Neural progenitor cell (in vitro differentiated cells): ENCODE results near the gene KCNJ14. TPM values are rescaled to one million over a fixed set of nuclear protein-coding genes. Genes with fewer than 3 reads are reported as not detected.

Experiments used
- DNase-seq: peaks from one replicate; pipeline ENCODE4 v3.0.0-alpha.2; 2016; ENCODE audit warnings: low spot score
- H2AFZ ChIP-seq: fragments of 200-600 bp; sonication (generic); replicated peaks from 2 replicates; pipeline ENCODE4 v1.6.1; 2016; ENCODE audit warnings: antibody characterized with exemption
- H3F3A ChIP-seq: fragments of 200-600 bp; sonication (generic); 2 replicates; pipeline ENCODE4 v1.6.1; 2016; ENCODE audit warnings: antibody characterized with exemption, low read depth
- H3K27ac ChIP-seq: fragments of 200-600 bp; sonication (generic); 2 replicates; pipeline ENCODE4 v1.5.1; 2016; ENCODE audit warnings: mild to moderate bottlenecking
- H3K27me3 ChIP-seq: fragments of 200-600 bp; sonication (generic); 2 replicates; pipeline ENCODE4 v1.6.1; 2016; ENCODE audit warnings: mild to moderate bottlenecking, moderate library complexity
- H3K36me3 ChIP-seq: fragments of 200-600 bp; sonication (generic); 2 replicates; pipeline ENCODE4 v1.5.1; 2016
- H3K4me1 ChIP-seq: fragments of 200-600 bp; sonication (generic); 2 replicates; pipeline ENCODE4 v1.6.1; 2016; ENCODE audit warnings: mixed run types
- H3K4me2 ChIP-seq: fragments of 200-600 bp; sonication (generic); 2 replicates; pipeline ENCODE4 v1.6.1; 2016
- H3K4me3 ChIP-seq: fragments of 200-600 bp; sonication (generic); 2 replicates; pipeline ENCODE4 v1.5.1; 2016
- H3K79me2 ChIP-seq: fragments of 200-600 bp; sonication (generic); 2 replicates; pipeline ENCODE4 v1.6.1; 2016; ENCODE audit warnings: low read depth
- H3K9ac ChIP-seq: fragments of 200-600 bp; sonication (generic); 2 replicates; pipeline ENCODE4 v1.6.1; 2016
- H3K9me3 ChIP-seq: fragments of 200-600 bp; sonication (generic); 2 replicates; pipeline ENCODE4 v1.5.1; 2016; ENCODE audit warnings: low read depth
- H4K20me1 ChIP-seq: fragments of 200-600 bp; sonication (generic); 2 replicates; pipeline ENCODE4 v1.6.1; 2016; ENCODE audit warnings: low read depth
- H3K27ac Mint-ChIP-seq: 3 replicates; pipeline ENCODE4 v1.8.0; 2021; ENCODE audit warnings: mixed read lengths
- H3K27me3 Mint-ChIP-seq: 2 replicates; pipeline ENCODE4 v1.8.0; 2022; ENCODE audit warnings: low read depth, mild to moderate bottlenecking, inconsistent platforms, moderate library complexity, mixed read lengths; ENCODE audit not compliant: insufficient read depth
- H3K36me3 Mint-ChIP-seq: 3 replicates; pipeline ENCODE4 v1.8.0; 2021; ENCODE audit warnings: mixed read lengths
- H3K4me1 Mint-ChIP-seq: 3 replicates; pipeline ENCODE4 v1.8.0; 2021; ENCODE audit warnings: mixed read lengths
- H3K4me3 Mint-ChIP-seq: 3 replicates; pipeline ENCODE4 v1.8.0; 2021; ENCODE audit warnings: mild to moderate bottlenecking, moderate library complexity, mixed read lengths
- H3K9me3 Mint-ChIP-seq: 3 replicates; pipeline ENCODE4 v1.8.0; 2020; ENCODE audit warnings: mixed read lengths
- CTCF ChIP-seq: fragments of 200-600 bp; sonication (generic); IDR thresholded peaks from 2 replicates; pipeline ENCODE4 v1.5.1; 2017; ENCODE audit warnings: antibody characterized with exemption, mild to moderate bottlenecking
- EZH2 ChIP-seq: fragments of 200-600 bp; sonication (generic); IDR thresholded peaks from 2 replicates; pipeline ENCODE4 v1.6.1; 2017; ENCODE audit warnings: antibody characterized with exemption, mild to moderate bottlenecking, moderate library complexity
- EZH2phosphoT487 ChIP-seq: fragments of 200-600 bp; sonication (generic); IDR thresholded peaks from 2 replicates; pipeline ENCODE4 v1.6.1; 2017; ENCODE audit warnings: antibody characterized with exemption
- total RNA-seq: library from RNA; depleted of rRNA; stranded (reverse); fragments of >200 nt; gene quantifications from 2 replicates; pipeline ENCODE4 v1.2.3, GENCODE V29; 2015; ENCODE audit warnings: low replicate concordance

Gene KCNJ14
- total RNA-seq, 1 donor from 2014 or later, result 0.69 TPM

GRCh38 chr19:48501494-48502349 is 46.3 kb downstream of the KCNJ14 start:
- Histone ChIP-seq H3K4me1 (peaks cover 10% of the 10 kb centered on the region), H2AFZ (no peak overlapping the region), H3K4me2 (peak overlapping the region; percentile 97), H3K27ac (no peak overlapping the region), H4K20me1 (peaks cover 4% of the 10 kb centered on the region), H3K36me3 (no peaks in the 10 kb centered on the region), H3K9ac (no peak overlapping the region), H3K27me3 (no peaks in the 10 kb centered on the region), H3F3A (peaks cover 28% of the 10 kb centered on the region), H3K9me3 (no peaks in the 10 kb centered on the region), H3K4me3 (peak overlapping the region; percentile 60), H3K79me2 (no peaks in the 10 kb centered on the region)
- H3K36me3 Mint-ChIP-seq, result no peaks in the 10 kb centered on the region
- peaks cover 16% of the 10 kb centered on the region for H3K27me3 Mint-ChIP-seq
- TF ChIP-seq EZH2phosphoT487 (no peak), EZH2 (no peak), CTCF (no peak)
- peaks cover 20% of the 10 kb centered on the region for H3K4me1 Mint-ChIP-seq
- no peaks in the 10 kb centered on the region for H3K9me3 Mint-ChIP-seq
- peak overlapping the region; percentile 46 for H3K4me3 Mint-ChIP-seq
- no peak overlapping the region for H3K27ac Mint-ChIP-seq
- peak; percentile 99 for DNase-seq

- peak overlapping the region; percentile 46 for H3K4me3 Mint-ChIP-seq
- peaks cover 13% of the 10 kb centered on the region for H3K27me3 Mint-ChIP-seq
- Histone ChIP-seq H3K27ac (no peak overlapping the region), H3K4me3 (peak overlapping the region; percentile 60), H4K20me1 (peaks cover 4% of the 10 kb centered on the region), H2AFZ (peak overlapping the region; percentile 51), H3K4me2 (peak overlapping the region; percentile 97), H3K9ac (no peak overlapping the region), H3K4me1 (peaks cover 10% of the 10 kb centered on the region), H3K9me3 (no peaks in the 10 kb centered on the region), H3K36me3 (no peaks in the 10 kb centered on the region), H3F3A (peaks cover 26% of the 10 kb centered on the region), H3K79me2 (no peaks in the 10 kb centered on the region), H3K27me3 (no peaks in the 10 kb centered on the region)
- no peak for TF ChIP-seq EZH2phosphoT487
- peak overlapping the region; percentile 37 for H3K27ac Mint-ChIP-seq
- peaks cover 17% of the 10 kb centered on the region for H3K4me1 Mint-ChIP-seq
- no peak for DNase-seq
- H3K9me3 Mint-ChIP-seq, result no peaks in the 10 kb centered on the region
- H3K36me3 Mint-ChIP-seq, result no peaks in the 10 kb centered on the region
Measured at GRCh38 chr19:48502350-48503018, 47.1 kb downstream of the KCNJ14 start.

GRCh38 chr19:48506138-48506733 is 50.9 kb downstream of the KCNJ14 start:
- Histone ChIP-seq H3K36me3 (no peaks in the 10 kb centered on the region), H4K20me1 (no peaks in the 10 kb centered on the region), H3K9me3 (no peaks in the 10 kb centered on the region), H3K79me2 (no peaks in the 10 kb centered on the region), H2AFZ (no peak overlapping the region), H3K4me2 (no peak overlapping the region), H3K9ac (no peak overlapping the region), H3K27ac (no peak overlapping the region), H3F3A (peaks cover 25% of the 10 kb centered on the region), H3K4me1 (peaks cover 4% of the 10 kb centered on the region), H3K4me3 (no peak overlapping the region), H3K27me3 (peaks cover 6% of the 10 kb centered on the region)
- TF ChIP-seq CTCF (peak; percentile 52), EZH2 (no peak), EZH2phosphoT487 (no peak)
- Mint-ChIP-seq H3K4me1 (peaks cover 31% of the 10 kb centered on the region), H3K4me3 (no peak overlapping the region), H3K9me3 (no peaks in the 10 kb centered on the region), H3K27me3 (peaks cover 14% of the 10 kb centered on the region), H3K27ac (no peak overlapping the region), H3K36me3 (no peaks in the 10 kb centered on the region)
- DNase-seq, result peak; percentile 47
